Keratinocyte (primary cell): ENCODE results near the gene TDRD10. TPM values are rescaled to one million over a fixed set of nuclear protein-coding genes. Genes with fewer than 3 reads are reported as not detected.

Source experiments
- DNase-seq: peaks from one replicate; pipeline ENCODE4 v3.0.0-alpha.2; 2011; ENCODE audit warnings: low read depth, missing footprints, low spot score
- FAIRE-seq: peaks from 2 replicates; lab custom pipeline; 2011; peaks lifted over from hg19 to GRCh38; lab: Jason Lieb, UNC
- H2AFZ ChIP-seq: 2 replicates; pipeline ENCODE4 v1.6.0; 2012; ENCODE audit warnings: low read length, control low read depth, inconsistent platforms; ENCODE audit not compliant: control insufficient read depth
- H3K27ac ChIP-seq: 2 replicates; pipeline ENCODE4 v1.5.1; 2011; ENCODE audit warnings: low read length; ENCODE audit not compliant: control insufficient read depth, insufficient read depth
- H3K27me3 ChIP-seq: 3 replicates; pipeline ENCODE4 v1.6.0; 2011; ENCODE audit warnings: low read length; ENCODE audit not compliant: control insufficient read depth, insufficient read depth; ENCODE audit errors: extremely low read depth
- H3K36me3 ChIP-seq, 2 experiments: 2 replicates in 1 of 2; 3 replicates in 1 of 2; pipeline ENCODE4 v1.5.1; 2011; ENCODE audit warnings: low read length in 2 of 2, mild to moderate bottlenecking in 1 of 2; ENCODE audit not compliant: control insufficient read depth in 2 of 2, insufficient read depth in 2 of 2; ENCODE audit errors: extremely low read depth in 1 of 2
- H3K4me1 ChIP-seq: 3 replicates; pipeline ENCODE4 v1.5.1; 2011; ENCODE audit warnings: low read length; ENCODE audit not compliant: control insufficient read depth, insufficient read depth; ENCODE audit errors: extremely low read depth
- H3K4me2 ChIP-seq: 3 replicates; pipeline ENCODE4 v1.6.0; 2011; ENCODE audit warnings: low read depth, low read length; ENCODE audit not compliant: control insufficient read depth, insufficient read depth; ENCODE audit errors: extremely low read depth
- H3K4me3 ChIP-seq, 3 experiments: fragments of 200-600 bp in 1 of 3; sonication (generic) in 1 of 3; 2 replicates in 2 of 3; 3 replicates in 1 of 3; pipeline ENCODE4 v1.5.1; 2011 to 2016; ENCODE audit warnings: low read length in 3 of 3, mild to moderate bottlenecking in 3 of 3, control low read depth in 2 of 3, inconsistent platforms in 1 of 3, low read depth in 1 of 3, mixed read lengths in 1 of 3, mixed run types in 1 of 3, moderate library complexity in 1 of 3; ENCODE audit not compliant: control insufficient read depth in 2 of 3, insufficient read depth in 2 of 3; ENCODE audit errors: extremely low read depth in 1 of 3
- H3K79me2 ChIP-seq: 2 replicates; pipeline ENCODE4 v1.6.0; 2012; ENCODE audit warnings: low read length; ENCODE audit not compliant: control insufficient read depth, insufficient read depth
- H3K9ac ChIP-seq: 3 replicates; pipeline ENCODE4 v1.6.0; 2011; ENCODE audit warnings: low read length; ENCODE audit not compliant: control insufficient read depth, insufficient read depth; ENCODE audit errors: extremely low read depth
- H3K9me1 ChIP-seq: 3 replicates; pipeline ENCODE4 v1.6.0; 2011; ENCODE audit warnings: low read length; ENCODE audit not compliant: control insufficient read depth, insufficient read depth; ENCODE audit errors: extremely low read depth
- H3K9me3 ChIP-seq: 2 replicates; pipeline ENCODE4 v1.5.1; 2012; ENCODE audit warnings: low read depth, low read length; ENCODE audit not compliant: control insufficient read depth
- H4K20me1 ChIP-seq: 3 replicates; pipeline ENCODE4 v1.6.0; 2011; ENCODE audit warnings: low read length; ENCODE audit not compliant: control insufficient read depth, insufficient read depth; ENCODE audit errors: extremely low read depth
- CTCF ChIP-seq, 3 experiments: IDR thresholded peaks in 1 of 3; conservative IDR thresholded peaks in 1 of 3; optimal IDR thresholded peaks in 1 of 3; 2 replicates in 2 of 3; 3 replicates in 1 of 3; pipeline versions ENCODE3 to v1.5.1; 2011; ENCODE audit warnings: low read length in 3 of 3, mild to moderate bottlenecking in 3 of 3, moderate library complexity in 2 of 3, control low read depth in 1 of 3, inconsistent platforms in 1 of 3; ENCODE audit not compliant: insufficient read depth in 2 of 3; ENCODE audit errors: extremely low read depth in 1 of 3
- EZH2 ChIP-seq: IDR thresholded peaks from one replicate; pipeline ENCODE4 v1.6.1; 2012; ENCODE audit warnings: inconsistent platforms, mild to moderate bottlenecking, low read length, moderate library complexity
- dilution Hi-C: fragments of 300-500 bp; cut with MboI; formaldehyde crosslinking; loops from one replicate; pipeline ENCODE4 v1.7.0; 2020; ENCODE audit warnings: low sequenced_read_pairs; ENCODE audit not compliant: extremely low pct_ligation_motif_present
- polyA plus RNA-seq, 5 experiments: library from polyadenylated mRNA; depleted of rRNA in 3 of 5; stranded (reverse) in 3 of 5; stranded (forward) in 1 of 5; unstranded in 1 of 5; fragments of >200 nt; gene quantifications; 1 replicate in 1 of 5; 2 replicates in 3 of 5; 3 replicates in 1 of 5; pipeline versions ENCODE4 v1.2.1 to v1.2.3, GENCODE V29; 2011 to 2012; ENCODE audit warnings: missing spikeins in 2 of 5, low read depth in 1 of 5, low replicate concordance in 1 of 5

The TDRD10 gene
- polyA plus RNA-seq, 1 donor (not counting 4 experiments of a cell fraction or from before 2014, with no cell fraction given), result not detected

GRCh38 chr1:154476791-154477190 lies 25.2 kb upstream of the TDRD10 start:
- dilution Hi-C loops, result no loop called here
- no peak overlapping the region for H3K4me3 ChIP-seq
- peak; percentile 48 for FAIRE-seq
- no peaks in the 10 kb centered on the region for H3K27me3 ChIP-seq
- no peak for DNase-seq
- TF ChIP-seq CTCF (optimal IDR thresholded peaks at IDR 0.05 in 1 of 3, IDR thresholded peaks at IDR 0.05 in 1 of 3, conservative IDR thresholded peaks at IDR 0.05 in 1 of 3; ENCODE audit: extremely low read depth in 1 of 3, insufficient read depth in 2 of 3, low read length in 3 of 3) (no peak), EZH2 (no peak)
- H3K27ac ChIP-seq, result no peak overlapping the region
- H2AFZ ChIP-seq, result no peak overlapping the region
- H3K79me2 ChIP-seq, result no peaks in the 10 kb centered on the region
- H4K20me1 ChIP-seq, result no peaks in the 10 kb centered on the region
- H3K4me1 ChIP-seq, result peaks cover 16% of the 10 kb centered on the region
- H3K4me2 ChIP-seq, result peak overlapping the region; percentile 44
- H3K9me1 ChIP-seq, result no peaks in the 10 kb centered on the region
- no peaks in the 10 kb centered on the region for H3K9me3 ChIP-seq
- H3K36me3 ChIP-seq, result no peaks in the 10 kb centered on the region
- H3K9ac ChIP-seq, result no peak overlapping the region

GRCh38 chr1:154478013-154478412 lies 24.0 kb upstream of the TDRD10 start:
- TF ChIP-seq CTCF (optimal IDR thresholded peaks at IDR 0.05 in 1 of 3, IDR thresholded peaks at IDR 0.05 in 1 of 3, conservative IDR thresholded peaks at IDR 0.05 in 1 of 3; ENCODE audit: extremely low read depth in 1 of 3, insufficient read depth in 2 of 3, low read length in 3 of 3) (no peak), EZH2 (no peak)
- Histone ChIP-seq H4K20me1 (no peaks in the 10 kb centered on the region), H3K27me3 (no peaks in the 10 kb centered on the region), H3K9me1 (no peaks in the 10 kb centered on the region), H2AFZ (no peak overlapping the region), H3K4me3 (no peak overlapping the region), H3K79me2 (no peaks in the 10 kb centered on the region), H3K4me2 (no peak overlapping the region), H3K4me1 (peaks cover 16% of the 10 kb centered on the region), H3K9me3 (no peaks in the 10 kb centered on the region), H3K9ac (no peak overlapping the region), H3K27ac (no peak overlapping the region), H3K36me3 (no peaks in the 10 kb centered on the region)
- FAIRE-seq, result no peak
- DNase-seq, result no peak
- dilution Hi-C loops, result no loop called here
